ENCODE results near the gene THBS4.
A peak's percentile ranks its signal among the peaks of the same experiment; 100 is the strongest.

The THBS4 gene

DNA sequence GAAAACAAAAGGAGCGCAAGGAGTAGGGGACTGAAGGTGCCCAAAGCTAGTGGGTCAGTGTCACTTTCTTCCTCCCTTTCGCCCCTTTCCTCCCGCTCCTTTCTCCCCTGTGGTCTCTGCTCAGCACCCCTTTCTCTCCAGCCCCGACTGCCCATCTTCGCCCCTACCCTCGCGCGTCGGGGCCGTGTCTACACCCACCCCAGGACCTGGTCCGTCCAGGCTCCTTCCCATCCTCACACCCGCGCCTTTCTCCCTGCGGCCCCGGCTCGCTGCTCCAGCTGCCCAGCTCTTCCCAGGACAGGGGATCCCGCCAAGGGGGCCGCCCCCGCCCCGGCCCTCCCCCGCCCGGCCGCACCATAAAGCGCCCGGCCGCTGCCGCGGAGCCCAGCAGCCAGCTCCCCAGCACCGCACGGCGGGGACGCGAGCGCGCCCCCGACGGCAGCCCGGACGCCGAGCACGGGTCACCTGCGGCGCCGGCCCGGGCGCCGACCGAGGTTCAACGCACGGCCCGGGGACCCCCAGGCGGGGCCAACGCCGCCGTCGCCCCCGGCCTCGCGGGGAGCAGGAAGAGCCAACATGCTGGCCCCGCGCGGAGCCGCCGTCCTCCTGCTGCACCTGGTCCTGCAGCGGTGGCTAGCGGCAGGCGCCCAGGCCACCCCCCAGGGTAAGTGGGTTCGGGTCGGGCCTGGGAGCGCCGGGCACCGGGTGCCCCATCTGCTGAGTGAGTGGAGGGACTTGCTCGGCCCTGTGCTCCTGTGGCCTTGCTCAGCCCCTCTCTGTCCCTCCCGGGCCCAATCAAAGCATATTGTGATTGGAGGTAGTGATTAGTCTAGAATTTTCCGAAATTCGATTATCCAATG lies at the start of gene THBS4:
TSS of gene THBS4 (plus strand) at position 387 of the 860 bp plus-strand sequence. CDS start at position 577, 190 bp downstream.
- DNase-seq, result no peak

DNA sequence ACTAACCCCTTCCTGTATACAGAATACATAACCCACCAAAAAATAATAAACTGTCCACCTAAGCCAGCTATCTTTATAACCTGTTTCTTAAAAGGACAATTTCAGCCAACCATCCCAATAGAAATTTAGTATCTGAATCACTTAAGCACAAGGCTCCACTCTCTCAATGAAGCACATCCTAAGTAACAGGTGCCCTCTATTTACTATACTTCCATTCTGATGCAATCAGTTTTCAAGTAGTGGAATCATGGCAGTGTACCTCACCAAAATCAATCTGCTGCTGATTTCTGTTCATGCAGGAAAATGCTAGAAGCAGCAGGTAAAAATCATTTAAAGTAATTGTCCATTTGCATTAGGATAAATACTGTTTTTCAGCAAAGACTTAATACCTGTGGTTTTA lies 48.9 kb upstream of the THBS4 start:
- no peak for DNase-seq

GRCh38 chr5:79990205-79990597 lies 44.9 kb upstream of the THBS4 start:
- no peak for DNase-seq

DNA sequence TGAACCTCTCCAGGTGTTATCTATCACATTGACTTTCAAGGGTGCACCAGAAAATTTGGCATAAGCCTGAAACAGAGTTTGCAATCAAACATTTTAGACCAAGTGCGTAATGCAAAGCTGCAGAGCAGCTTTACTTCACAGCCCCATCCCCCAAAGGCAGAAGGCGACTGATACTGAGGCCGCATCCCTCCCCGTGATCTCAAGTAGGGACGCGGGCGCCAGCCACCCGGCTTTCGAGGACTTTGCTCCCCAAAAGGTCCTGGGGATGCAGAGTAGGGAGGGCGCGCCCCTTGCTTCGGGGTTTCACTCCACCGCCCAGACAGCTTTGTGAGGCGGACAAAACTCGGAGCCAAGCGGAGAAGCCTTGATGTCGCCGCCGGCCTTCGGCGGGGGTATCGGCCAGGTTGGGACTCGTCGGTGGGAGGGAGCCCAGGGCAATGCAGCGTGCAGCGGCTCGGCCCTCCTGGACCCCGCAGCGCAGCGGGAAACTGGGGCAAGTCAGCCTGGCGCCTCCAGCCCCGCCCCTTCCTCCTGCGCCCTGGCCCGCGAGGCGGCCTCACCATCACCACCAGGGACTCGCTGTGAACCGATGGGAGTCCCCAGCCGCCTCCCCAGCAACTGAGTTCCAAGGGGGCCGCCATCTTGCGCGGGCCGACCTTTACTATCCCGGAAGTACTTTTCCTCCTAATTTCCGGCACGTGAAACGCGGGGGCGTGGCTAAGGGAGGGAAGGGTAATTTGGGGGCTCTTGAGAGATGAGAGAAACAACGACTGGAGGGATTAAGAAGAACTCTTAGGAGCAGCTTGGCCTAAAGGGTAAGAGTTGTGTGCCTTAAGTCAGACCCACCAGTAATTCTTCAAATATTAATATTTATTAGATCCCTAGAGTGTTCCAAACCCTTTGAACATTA lies 44.3 kb upstream of the THBS4 start, which contains the start of gene MTX3:
TSS of gene MTX3 (minus strand) at position 665 of the 910 bp plus-strand sequence. CDS start at position 641, 24 bp downstream.
- DNase-seq, result peak; percentile 56

- no peak for DNase-seq
These were observed 42.1 kb upstream of the THBS4 start for GRCh38 chr5:79992891-79993657.

GRCh38 chr5:79999722-80000121 lies 35.4 kb upstream of the THBS4 start:
- no peak for DNase-seq

GRCh38 chr5:80002677-80003076 lies 32.5 kb upstream of the THBS4 start:
- DNase-seq, result no peak

- no peak for DNase-seq
These were observed 26.0 kb upstream of the THBS4 start for GRCh38 chr5:80008995-80009765.

DNA sequence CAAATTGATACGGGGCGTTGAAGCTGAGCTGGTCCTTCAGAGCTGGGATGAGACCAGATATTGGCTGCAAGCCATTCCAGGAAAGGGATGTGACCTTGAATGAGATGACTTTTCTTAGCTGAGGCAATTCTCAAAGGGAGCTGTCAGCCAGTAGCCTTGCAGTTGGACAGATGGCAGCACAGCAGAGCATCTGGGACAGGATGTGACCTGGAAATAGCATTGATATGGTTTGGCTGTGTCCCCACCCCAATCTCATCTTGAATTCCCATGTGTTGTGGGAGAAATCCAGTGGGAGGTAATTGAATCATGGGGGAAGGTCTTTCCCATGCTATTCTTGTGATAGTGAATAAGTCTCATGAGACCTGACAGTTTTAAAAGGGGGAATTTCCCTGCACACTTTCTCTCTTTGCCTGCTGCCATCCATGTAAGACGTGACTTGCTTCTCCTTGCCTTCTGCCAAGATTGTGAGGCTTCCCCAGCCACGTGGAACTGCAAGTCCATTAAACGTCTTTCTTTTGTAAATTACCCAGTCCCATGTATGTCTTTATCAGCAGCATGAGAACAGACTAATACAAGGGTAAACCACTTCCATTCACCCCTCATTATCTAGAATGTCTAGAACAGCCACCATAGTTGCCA lies 24.3 kb upstream of the THBS4 start:
- DNase-seq, result no peak

GRCh38 chr5:80025069-80025468 lies 10.1 kb upstream of the THBS4 start:
- no peak for DNase-seq

- no peak for DNase-seq
These were observed 8.3 kb upstream of the THBS4 start for GRCh38 chr5:80026841-80027240.

GRCh38 chr5:80031109-80031508 lies 4.0 kb upstream of the THBS4 start:
- no peak for DNase-seq

DNA sequence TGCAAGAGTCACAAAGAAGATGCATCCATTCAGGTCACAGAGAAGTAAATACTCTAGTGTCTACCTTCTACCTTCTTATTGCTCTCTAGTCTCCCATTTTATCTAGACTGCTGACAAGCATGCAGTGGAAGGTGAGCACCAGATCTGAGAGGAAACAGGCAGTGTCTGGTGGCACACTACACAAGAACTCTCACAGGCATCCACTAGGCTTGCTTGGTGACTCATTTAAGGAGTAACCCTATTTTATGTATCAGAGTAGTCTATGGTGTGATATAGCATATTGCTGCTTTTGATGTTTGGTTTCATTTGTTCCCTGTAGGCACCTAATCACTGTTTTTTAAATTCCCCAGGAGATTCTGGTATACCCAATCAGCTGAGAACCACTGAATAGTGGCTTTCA lies 1.6 kb upstream of the THBS4 start:
- no peak for DNase-seq

- no peak for DNase-seq
These were observed 589 bp upstream of the THBS4 start for GRCh38 chr5:80034559-80034958.

- no peak for DNase-seq
These were observed 691 bp downstream of the THBS4 start for GRCh38 chr5:80035839-80036238.

DNA sequence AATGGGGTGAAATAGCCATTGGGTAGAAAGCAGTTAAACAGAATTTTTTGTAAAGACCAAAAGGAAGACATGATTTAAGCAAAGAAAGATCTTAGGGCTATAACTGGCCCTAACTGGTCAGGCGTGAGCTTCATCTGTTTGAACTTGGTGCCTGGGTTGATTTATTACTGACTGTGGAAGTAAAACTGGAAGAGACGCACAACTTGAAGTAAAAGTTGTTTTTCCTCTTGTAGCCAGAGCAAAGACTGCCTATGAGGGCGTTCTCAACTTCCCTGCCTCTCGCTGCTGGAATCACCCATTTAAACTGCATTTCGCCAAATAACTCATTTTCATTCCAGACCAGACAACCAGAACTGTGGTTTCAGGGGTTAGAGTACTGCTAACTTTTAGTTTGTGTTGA lies 1.5 kb downstream of the THBS4 start:
- DNase-seq, result no peak

GRCh38 chr5:80037366-80037765 lies 2.2 kb downstream of the THBS4 start:
- DNase-seq, result no peak

DNA sequence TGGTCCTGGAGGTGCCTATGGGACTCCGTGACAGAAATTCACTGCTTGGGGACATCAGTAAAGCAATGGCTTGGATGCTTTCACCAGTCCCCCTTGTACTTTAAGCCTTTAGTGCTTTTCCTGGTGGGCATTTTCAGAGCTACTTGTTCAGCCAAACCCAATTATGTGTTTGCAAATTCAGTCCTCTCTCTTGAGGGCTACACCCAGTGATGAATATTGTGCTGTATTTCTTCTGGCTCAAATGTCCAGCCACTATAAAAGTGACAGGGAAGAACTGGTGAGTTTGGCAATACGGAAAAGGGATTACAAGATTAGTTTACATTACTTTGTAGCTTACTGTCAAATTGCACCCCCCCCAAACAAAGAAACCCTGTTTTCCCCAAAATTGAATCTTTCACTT lies 4.5 kb downstream of the THBS4 start:
- DNase-seq, result no peak

GRCh38 chr5:80041527-80041926 lies 6.4 kb downstream of the THBS4 start:
- DNase-seq, result no peak

GRCh38 chr5:80042330-80042729 lies 7.2 kb downstream of the THBS4 start:
- no peak for DNase-seq

DNA sequence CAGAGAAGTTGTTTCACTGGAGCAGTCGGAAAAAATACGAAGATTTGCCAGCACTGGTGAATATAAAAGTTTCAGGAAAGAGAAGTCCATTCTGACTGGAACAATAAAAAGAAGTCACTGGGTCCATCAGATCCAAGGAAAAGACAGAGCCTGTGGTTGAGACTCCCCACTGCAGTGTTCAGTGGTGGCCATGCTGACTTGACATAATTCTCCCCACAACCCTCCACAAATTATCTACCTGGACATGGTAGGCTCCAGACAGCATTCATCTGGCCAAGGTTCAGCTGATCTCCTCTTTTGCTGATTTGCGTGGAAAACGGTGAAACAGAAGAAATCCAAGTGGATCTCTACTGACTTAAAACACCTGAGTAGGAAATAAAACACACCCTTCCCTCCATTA lies 8.0 kb downstream of the THBS4 start:
- no peak for DNase-seq
